Activated CD8-positive, alpha-beta memory T cell treated with anti-CD3 and anti-CD28 coated beads, Interleukin-2, amount 50 U/mL, for 4 hours (primary cell): ENCODE results near the gene KIF13A.
"Not testable (repeated sequence)": the region's sequence is repeated elsewhere in the genome, so short reads cannot be mapped to it uniquely, and the experiment has no call there.

Experiments used
- DNase-seq: peaks from one replicate; pipeline ENCODE4 v3.0.0-alpha.2; 2020

The KIF13A gene

GRCh38 chr6:17967668-17968518 is 19.5 kb downstream of the KIF13A start:
- no peak for DNase-seq

- DNase-seq: no peak
These were observed 21.0 kb downstream of the KIF13A start for GRCh38 chr6:17966451-17966850.

GRCh38 chr6:17965397-17965796 is 22.0 kb downstream of the KIF13A start:
- DNase-seq: no peak

GRCh38 chr6:17964633-17965032 is 22.8 kb downstream of the KIF13A start:
- no peak for DNase-seq

- no peak for DNase-seq
These were observed 24.9 kb downstream of the KIF13A start for GRCh38 chr6:17962436-17963031.

GRCh38 chr6:17959302-17959701 is 28.1 kb downstream of the KIF13A start:
- DNase-seq: no peak

- DNase-seq: no peak
These were observed 29.4 kb downstream of the KIF13A start for GRCh38 chr6:17957904-17958620.

- DNase-seq: no peak
These were observed 29.9 kb downstream of the KIF13A start for GRCh38 chr6:17957498-17957897.

GRCh38 chr6:17957086-17957485 is 30.3 kb downstream of the KIF13A start:
- DNase-seq: no peak

GRCh38 chr6:17950095-17950494 is 37.3 kb downstream of the KIF13A start:
- no peak for DNase-seq

GRCh38 chr6:17949168-17949567 is 38.3 kb downstream of the KIF13A start:
- DNase-seq: no peak

GRCh38 chr6:17948725-17949124 is 38.7 kb downstream of the KIF13A start:
- no peak for DNase-seq

- DNase-seq: not testable (repeated sequence)
These were observed 39.9 kb downstream of the KIF13A start for GRCh38 chr6:17947574-17947973.

- no peak for DNase-seq
These were observed 41.9 kb downstream of the KIF13A start for GRCh38 chr6:17945575-17945974.

- no peak for DNase-seq
These were observed 42.3 kb downstream of the KIF13A start for GRCh38 chr6:17945111-17945510.

GRCh38 chr6:17941318-17941717 is 46.1 kb downstream of the KIF13A start:
- no peak for DNase-seq

GRCh38 chr6:17940151-17940792 is 47.2 kb downstream of the KIF13A start:
- no peak for DNase-seq

- no peak for DNase-seq
These were observed 48.5 kb downstream of the KIF13A start for GRCh38 chr6:17938901-17939300.

- no peak for DNase-seq
These were observed 52.0 kb downstream of the KIF13A start for GRCh38 chr6:17935188-17936149.

- no peak for DNase-seq
These were observed 53.7 kb downstream of the KIF13A start for GRCh38 chr6:17933716-17934115.

GRCh38 chr6:17932330-17932852 is 55.0 kb downstream of the KIF13A start:
- DNase-seq: no peak

- DNase-seq: no peak
These were observed 56.2 kb downstream of the KIF13A start for GRCh38 chr6:17931227-17931626.
